Natural killer cell (primary cell): ENCODE measurements around the gene RAD23A. TPM values are rescaled to one million over a fixed set of nuclear protein-coding genes. Genes with fewer than 3 reads are reported as not detected.

Experiments used
- ATAC-seq, 3 donors: fragments of 150-1000 bp in 2 of 3; fragments of 200-7000 bp in 1 of 3; cut with Tn5 transposase; 1 replicate in 1 of 3; 2 replicates in 2 of 3; pipeline ENCODE4 v1.10.0; 2021; ENCODE audit warnings: mild to moderate bottlenecking in 2 of 3, moderate library complexity in 2 of 3
- DNase-seq, 2 donors: peaks; one replicate each; pipeline versions ENCODE4 v3.0.0 to v3.0.0-alpha.2; 2013 to 2021; ENCODE audit warnings: mixed read lengths in 1 of 2
- H3K27ac ChIP-seq: one replicate; pipeline ENCODE4 v1.5.1; 2013; ENCODE audit warnings: mild to moderate bottlenecking, low read length
- H3K27me3 ChIP-seq: one replicate; pipeline ENCODE4 v1.6.1; 2013; ENCODE audit warnings: low read length; ENCODE audit not compliant: control insufficient read depth, insufficient read depth
- H3K36me3 ChIP-seq: one replicate; pipeline ENCODE4 v1.6.1; 2013; ENCODE audit warnings: low read length; ENCODE audit not compliant: control insufficient read depth, insufficient read depth
- H3K4me1 ChIP-seq: one replicate; pipeline ENCODE4 v1.6.1; 2013; ENCODE audit warnings: low read length; ENCODE audit not compliant: control insufficient read depth, insufficient read depth
- H3K4me3 ChIP-seq: one replicate; pipeline ENCODE4 v1.5.1; 2013; ENCODE audit warnings: low read length
- H3K9me3 ChIP-seq: one replicate; pipeline ENCODE4 v1.6.1; 2013; ENCODE audit warnings: low read length; ENCODE audit not compliant: control insufficient read depth, insufficient read depth
- H3K27ac Mint-ChIP-seq, 2 donors: one replicate each; pipeline ENCODE4 v1.8.0; 2022; ENCODE audit warnings: mild to moderate bottlenecking in 2 of 2, mixed read lengths in 2 of 2, moderate library complexity in 1 of 2
- H3K27me3 Mint-ChIP-seq, 2 donors: one replicate each; pipeline ENCODE4 v1.8.0; 2022; ENCODE audit warnings: low read depth in 2 of 2, mixed read lengths in 2 of 2
- H3K36me3 Mint-ChIP-seq: one replicate; pipeline ENCODE4 v1.8.0; 2022; ENCODE audit warnings: mixed read lengths
- H3K4me1 Mint-ChIP-seq, 2 donors: one replicate each; pipeline ENCODE4 v1.8.0; 2022; ENCODE audit warnings: mixed read lengths in 2 of 2
- H3K4me3 Mint-ChIP-seq: one replicate; pipeline ENCODE4 v1.8.0; 2022; ENCODE audit warnings: mild to moderate bottlenecking, moderate library complexity, mixed read lengths
- H3K9me3 Mint-ChIP-seq, 2 donors: one replicate each; pipeline ENCODE4 v1.8.0; 2022; ENCODE audit warnings: mixed read lengths in 2 of 2
- WGBS: methylation state at CpG from one replicate; pipeline ENCODE4 v1.1.7; 2013; ENCODE audit warnings: missing lambda C conversion rate; ENCODE audit not compliant: insufficient coverage; 5-methylcytosine and 5-hydroxymethylcytosine counted together
- intact Hi-C: fragments of 100-400 bp; cut with micrococcal nuclease; formaldehyde crosslinking; loops from one replicate; pipeline ENCODE4 v1.14.2; 2022
- total RNA-seq, 4 donors: library from RNA; stranded (reverse); fragments of 120-200 nt in 1 of 4; gene quantifications; one replicate each; pipeline versions ENCODE4 v1.2.3 to v1.2.4, GENCODE V29; 2013 to 2022
- TF ChIP-seq, protein P1 (sequence below): fragments of 200-600 bp; IDR thresholded peaks from one replicate; pipeline ENCODE4 v1.8.0; 2022; ENCODE audit warnings: antibody characterized with exemption

The RAD23A gene
- total RNA-seq, 3 donors from 2014 or later (not counting 1 experiment from before 2014, with no cell fraction given), result 79.2 to 81.2 (median 80.3) TPM

DNA sequence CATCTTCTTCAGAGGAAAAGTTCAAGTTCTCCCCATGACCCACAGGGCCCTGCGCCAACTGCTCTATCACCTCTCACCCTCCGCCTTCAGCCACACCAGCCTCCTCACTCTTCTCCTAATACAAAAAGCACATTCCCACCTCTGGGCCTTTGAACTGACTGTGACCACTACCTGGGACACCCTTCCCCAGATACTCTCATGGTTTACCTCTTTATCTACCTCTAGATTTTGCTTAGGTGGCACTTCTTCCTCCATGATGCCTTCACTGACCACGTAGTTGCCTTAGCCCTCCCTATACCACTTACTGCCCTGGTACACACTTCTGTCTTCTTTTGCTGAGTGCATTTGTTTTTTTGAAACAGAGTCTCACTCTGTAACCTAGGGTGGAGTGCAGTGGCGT, 22.7 kb upstream of the RAD23A start:
- no peaks in the 10 kb centered on the region for H3K27me3 ChIP-seq
- Mint-ChIP-seq H3K4me3 (no peak overlapping the region), H3K36me3 (peaks cover 7% of the 10 kb centered on the region), H3K27ac (no peak overlapping the region), H3K4me1 (peaks cover 7 to 13% of the 10 kb centered on the region in 2 donors), H3K9me3 (no peaks in the 10 kb centered on the region), H3K27me3 (no peaks in the 10 kb centered on the region)
- intact Hi-C loops, result no loop called here
- H3K4me1 ChIP-seq, result peaks cover 14% of the 10 kb centered on the region
- no peak overlapping the region for H3K4me3 ChIP-seq
- WGBS, result 100% methylated on average over 4 of the region's 4 CpGs
- no peak overlapping the region for H3K27ac ChIP-seq
- TF ChIP-seq, protein P1, sequence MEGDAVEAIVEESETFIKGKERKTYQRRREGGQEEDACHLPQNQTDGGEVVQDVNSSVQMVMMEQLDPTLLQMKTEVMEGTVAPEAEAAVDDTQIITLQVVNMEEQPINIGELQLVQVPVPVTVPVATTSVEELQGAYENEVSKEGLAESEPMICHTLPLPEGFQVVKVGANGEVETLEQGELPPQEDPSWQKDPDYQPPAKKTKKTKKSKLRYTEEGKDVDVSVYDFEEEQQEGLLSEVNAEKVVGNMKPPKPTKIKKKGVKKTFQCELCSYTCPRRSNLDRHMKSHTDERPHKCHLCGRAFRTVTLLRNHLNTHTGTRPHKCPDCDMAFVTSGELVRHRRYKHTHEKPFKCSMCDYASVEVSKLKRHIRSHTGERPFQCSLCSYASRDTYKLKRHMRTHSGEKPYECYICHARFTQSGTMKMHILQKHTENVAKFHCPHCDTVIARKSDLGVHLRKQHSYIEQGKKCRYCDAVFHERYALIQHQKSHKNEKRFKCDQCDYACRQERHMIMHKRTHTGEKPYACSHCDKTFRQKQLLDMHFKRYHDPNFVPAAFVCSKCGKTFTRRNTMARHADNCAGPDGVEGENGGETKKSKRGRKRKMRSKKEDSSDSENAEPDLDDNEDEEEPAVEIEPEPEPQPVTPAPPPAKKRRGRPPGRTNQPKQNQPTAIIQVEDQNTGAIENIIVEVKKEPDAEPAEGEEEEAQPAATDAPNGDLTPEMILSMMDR, result no peak
- no peaks in the 10 kb centered on the region for H3K9me3 ChIP-seq
- peaks cover 40% of the 10 kb centered on the region for H3K36me3 ChIP-seq
- ATAC-seq (no peak), DNase-seq (no peak)

DNA sequence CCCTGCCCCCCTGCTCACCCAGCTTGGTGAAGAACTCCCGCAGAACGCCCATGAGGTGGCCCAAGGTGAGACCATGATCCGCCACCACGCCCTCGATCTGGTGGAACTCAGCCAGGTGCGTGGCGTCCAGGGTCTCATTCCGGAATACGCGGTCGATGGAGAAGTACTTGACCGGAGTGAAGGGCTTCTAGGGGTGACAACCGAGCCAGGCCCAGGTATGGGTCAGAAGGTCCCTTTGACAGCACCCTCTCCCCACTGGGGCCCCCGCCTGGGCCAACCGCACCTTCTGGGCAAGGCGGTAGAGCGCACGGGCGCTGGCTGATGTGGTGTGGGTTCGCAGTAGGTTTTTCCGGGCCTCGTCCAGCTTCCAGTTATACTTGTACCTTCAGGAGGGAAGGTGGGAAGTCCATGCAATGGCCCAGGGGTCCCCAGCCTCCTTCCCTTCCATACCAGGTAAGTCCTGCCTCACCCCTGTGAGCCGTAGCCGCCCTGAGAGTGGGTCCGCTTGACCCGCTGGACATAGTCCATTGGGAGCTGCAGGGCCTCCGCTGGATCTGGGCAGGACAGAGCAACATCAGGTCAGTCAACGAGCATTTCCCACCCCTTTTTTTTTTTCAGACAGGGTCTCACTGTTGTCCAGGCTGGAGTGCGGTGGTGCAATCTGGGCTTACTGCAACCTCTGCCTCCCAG, 20.9 kb upstream of the RAD23A start:
- 99% methylated on average over 29 of the region's 29 CpGs for WGBS
- ATAC-seq, result no peak
- Histone ChIP-seq H3K4me1 (peaks cover under 1% of the 10 kb centered on the region), H3K36me3 (peaks cover 52% of the 10 kb centered on the region), H3K9me3 (no peaks in the 10 kb centered on the region), H3K27me3 (no peaks in the 10 kb centered on the region), H3K27ac (no peak overlapping the region), H3K4me3 (no peak overlapping the region)
- Mint-ChIP-seq H3K9me3 (no peaks in the 10 kb centered on the region), H3K4me3 (no peak overlapping the region), H3K27ac (no peak overlapping the region), H3K36me3 (peaks cover 7% of the 10 kb centered on the region), H3K4me1 (peaks cover 0 to 5% of the 10 kb centered on the region in 2 donors), H3K27me3 (no peaks in the 10 kb centered on the region)
- intact Hi-C loops, result no loop called here
- TF ChIP-seq, protein P1, result no peak
- DNase-seq, result no peak

DNA sequence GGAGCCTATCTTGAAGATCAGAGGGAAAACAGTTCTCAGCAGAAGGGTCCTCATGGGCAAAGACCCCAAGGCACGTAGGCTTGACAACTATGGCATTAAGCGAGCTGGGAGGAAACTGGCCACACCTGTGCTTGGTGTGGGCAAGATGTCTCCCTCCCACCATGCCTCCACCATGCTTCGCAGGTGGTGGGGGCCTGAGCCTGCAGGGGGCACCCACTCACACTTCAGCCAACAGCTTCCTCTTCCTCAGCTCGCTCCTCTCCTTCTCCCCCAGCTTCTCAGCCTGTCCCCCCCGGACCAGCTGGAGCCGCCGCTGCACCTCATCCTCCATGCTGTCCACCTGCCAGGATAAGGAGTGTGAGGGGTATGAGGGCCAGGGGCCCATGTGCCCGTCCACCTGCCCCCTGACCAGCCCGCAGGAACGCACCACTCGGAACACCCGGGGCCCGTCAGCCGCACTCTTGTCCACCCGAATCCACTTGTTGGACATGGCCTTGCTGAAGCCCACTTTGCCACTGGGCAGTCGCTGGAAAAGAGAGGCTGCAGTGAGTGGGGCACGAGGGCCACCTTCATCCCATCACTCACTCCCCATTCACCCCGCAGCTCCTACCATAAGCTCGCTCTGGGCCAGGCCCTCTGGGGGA, 15.5 kb upstream of the RAD23A start:
- no peak for DNase-seq

More for the DNA sequence above, 15.5 kb upstream of the RAD23A start:
- H3K36me3 Mint-ChIP-seq, result no peaks in the 10 kb centered on the region
- ATAC-seq, result no peak
- H3K27me3 Mint-ChIP-seq, result no peaks in the 10 kb centered on the region
- Histone ChIP-seq H3K36me3 (peaks cover 33% of the 10 kb centered on the region), H3K27ac (no peak overlapping the region), H3K27me3 (no peaks in the 10 kb centered on the region), H3K4me3 (no peak overlapping the region), H3K9me3 (no peaks in the 10 kb centered on the region), H3K4me1 (peaks cover 22% of the 10 kb centered on the region)
- peaks cover 21 to 23% of the 10 kb centered on the region in 2 donors for H3K4me1 Mint-ChIP-seq
- 91% methylated on average over 18 of the region's 19 CpGs for WGBS
- H3K4me3 Mint-ChIP-seq, result no peak overlapping the region
- TF ChIP-seq, protein P1, result no peak
- no peak overlapping the region for H3K27ac Mint-ChIP-seq
- no peaks in the 10 kb centered on the region for H3K9me3 Mint-ChIP-seq
- intact Hi-C loops, result no loop called here
